ENCODE data around the gene NAT14.
A peak's percentile ranks its signal among the peaks of the same experiment; 100 is the strongest.
"Not testable (repeated sequence)": the region's sequence is repeated elsewhere in the genome, so short reads cannot be mapped to it uniquely, and the experiment has no call there.

NAT14 gene

GRCh38 chr19:55486971-55487923 is 2.3 kb downstream of the NAT14 start:
- DNase-seq (ENCODE audit: low read depth, low spot score): peak; percentile 97

DNA sequence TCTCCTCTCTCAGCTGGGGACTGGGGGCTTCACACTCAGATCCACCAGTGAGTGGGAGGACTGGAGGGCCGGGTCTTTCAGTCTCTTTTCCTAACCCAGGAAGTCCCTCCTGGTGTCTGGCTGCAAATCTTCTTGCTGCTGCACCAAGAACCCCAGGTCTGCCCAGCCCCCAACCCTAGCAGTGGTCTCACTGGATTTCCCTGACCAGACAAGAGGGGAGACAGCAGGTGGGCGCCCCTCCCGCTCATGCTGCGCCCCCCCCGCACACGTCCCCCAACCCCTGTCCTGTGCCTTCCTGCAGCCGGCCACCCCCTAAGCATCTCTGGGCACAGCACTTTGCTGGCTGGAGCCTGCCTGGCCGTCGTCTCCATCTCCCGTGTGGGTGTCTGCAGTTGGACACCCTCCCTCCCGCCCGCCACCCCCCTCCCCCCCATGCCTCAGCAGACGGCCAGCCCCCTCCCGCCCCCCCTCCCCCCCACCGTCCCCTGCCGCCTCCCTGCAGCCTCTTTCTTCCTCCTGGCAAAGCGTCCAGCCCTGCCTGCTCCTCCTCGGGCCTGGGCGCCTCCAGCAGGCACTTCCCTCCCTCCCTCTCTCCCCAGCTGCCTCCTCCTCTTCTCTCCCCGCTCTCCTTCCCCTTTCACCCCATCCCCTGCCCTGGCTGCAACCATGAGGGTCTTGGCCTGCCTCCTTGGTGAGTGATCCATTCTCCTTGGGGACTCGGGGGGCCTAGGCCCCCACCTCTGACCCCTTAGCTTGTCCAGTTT is 3.1 kb downstream of the NAT14 start, which contains the start of gene SSC5D:
SSC5D (plus strand) TSS at position 513 of the 764 bp plus-strand sequence; CDS start at position 667, 154 bp downstream.
- DNase-seq (ENCODE audit: low read depth, low spot score): peak; percentile 71

GRCh38 chr19:55488986-55489710 is 4.2 kb downstream of the NAT14 start:
- DNase-seq (ENCODE audit: low read depth, low spot score): peak; percentile 49

DNA sequence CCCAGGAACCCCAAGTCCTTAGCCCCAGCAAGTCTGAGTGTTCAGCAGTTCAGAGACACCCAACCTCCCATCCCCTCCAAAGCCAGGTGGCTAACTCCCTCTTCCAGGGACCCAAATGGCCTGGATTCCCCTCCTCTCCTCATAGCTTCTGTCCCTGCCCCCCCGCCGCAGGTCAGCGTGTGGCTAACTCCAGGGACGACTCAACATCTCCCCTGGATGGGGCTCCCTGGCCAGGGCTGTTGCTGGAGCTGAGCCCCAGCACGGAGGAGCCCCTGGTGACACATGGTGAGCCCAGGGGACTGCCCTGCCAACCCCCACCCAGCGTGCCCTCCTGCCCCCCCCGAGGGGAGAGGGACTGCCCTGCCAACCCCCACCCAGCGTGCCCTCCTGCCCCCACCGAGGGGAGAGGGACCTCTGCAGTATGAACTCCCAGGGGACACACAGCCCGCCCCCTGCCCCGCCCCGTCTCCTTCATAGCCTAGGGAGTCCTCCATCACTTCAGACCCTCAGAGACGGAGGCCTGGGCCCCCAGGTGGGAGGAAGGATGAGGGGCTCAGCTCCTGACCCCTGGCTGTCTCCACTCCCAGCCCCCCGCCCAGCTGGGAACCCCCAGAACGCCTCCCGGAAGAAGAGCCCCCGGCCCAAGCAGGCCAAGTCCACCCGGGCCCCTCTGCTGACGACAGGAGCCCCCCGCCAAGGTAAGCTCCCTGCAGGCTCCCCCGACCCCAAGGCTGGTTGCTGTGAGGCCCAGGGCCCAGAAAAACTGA is 4.9 kb downstream of the NAT14 start:
- DNase-seq (ENCODE audit: low read depth, low spot score): no peak

DNA sequence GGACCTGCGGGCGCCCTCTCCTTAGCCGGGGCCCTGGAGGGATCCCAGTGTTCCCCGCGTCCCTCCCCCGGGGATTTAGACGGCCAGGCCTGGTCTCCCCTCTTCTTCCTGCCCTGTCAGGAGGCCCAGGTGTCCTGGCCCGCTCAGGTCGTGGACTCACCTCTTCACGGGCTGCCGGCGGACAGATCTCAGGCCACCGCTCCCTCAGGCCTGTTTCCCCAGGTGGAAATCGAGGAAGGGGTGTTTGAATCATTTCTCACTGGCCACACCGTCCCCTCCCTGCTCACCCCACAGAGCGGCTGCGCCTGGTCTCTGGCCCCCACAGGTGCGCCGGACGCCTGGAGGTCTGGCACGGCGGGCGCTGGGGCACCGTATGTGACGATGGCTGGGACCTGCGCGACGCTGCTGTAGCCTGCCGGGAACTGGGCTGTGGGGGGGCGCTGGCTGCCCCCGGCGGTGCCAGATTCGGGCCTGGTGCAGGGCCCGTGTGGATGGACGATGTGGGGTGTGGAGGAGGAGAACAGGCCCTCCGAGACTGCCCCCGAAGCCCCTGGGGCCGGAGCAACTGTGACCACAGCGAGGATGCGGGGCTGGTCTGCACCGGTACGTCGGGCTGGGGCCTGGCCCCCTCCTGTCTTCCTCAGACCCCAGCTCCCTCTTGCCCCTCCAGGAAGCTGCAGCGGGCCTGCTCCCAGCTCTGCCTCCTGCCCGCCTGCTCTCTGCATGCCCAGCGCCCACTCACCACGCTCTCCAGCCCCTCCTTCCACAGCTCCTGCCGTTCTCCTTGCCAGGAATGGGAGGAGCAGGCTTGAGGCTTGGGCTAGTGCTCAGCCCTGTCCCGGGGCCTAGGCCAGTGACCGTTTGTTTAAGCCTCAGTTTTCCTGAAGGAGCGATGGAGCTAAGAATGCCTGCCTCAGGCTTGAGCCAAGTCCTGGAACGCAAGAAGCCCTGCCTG is 5.8 kb downstream of the NAT14 start:
- DNase-seq (ENCODE audit: low read depth, low spot score): peak; percentile 54

- no peak for DNase-seq (ENCODE audit: low read depth, low spot score)
Observed at GRCh38 chr19:55491546-55492360, 6.8 kb downstream of the NAT14 start.

GRCh38 chr19:55492362-55492944 is 7.5 kb downstream of the NAT14 start:
- DNase-seq (ENCODE audit: low read depth, low spot score): no peak

- no peak for DNase-seq (ENCODE audit: low read depth, low spot score)
Observed at GRCh38 chr19:55493052-55493644, 8.2 kb downstream of the NAT14 start.

- no peak for DNase-seq (ENCODE audit: low read depth, low spot score)
Observed at GRCh38 chr19:55493645-55494171, 8.7 kb downstream of the NAT14 start.

GRCh38 chr19:55494172-55494761 is 9.3 kb downstream of the NAT14 start:
- no peak for DNase-seq (ENCODE audit: low read depth, low spot score)

GRCh38 chr19:55495646-55496349 is 10.8 kb downstream of the NAT14 start:
- DNase-seq (ENCODE audit: low read depth, low spot score): no peak

- not testable (repeated sequence) for DNase-seq (ENCODE audit: low read depth, low spot score)
Observed at GRCh38 chr19:55496820-55497219, 11.8 kb downstream of the NAT14 start.

- DNase-seq (ENCODE audit: low read depth, low spot score): no peak
Observed at GRCh38 chr19:55497763-55498162, 12.8 kb downstream of the NAT14 start.

DNA sequence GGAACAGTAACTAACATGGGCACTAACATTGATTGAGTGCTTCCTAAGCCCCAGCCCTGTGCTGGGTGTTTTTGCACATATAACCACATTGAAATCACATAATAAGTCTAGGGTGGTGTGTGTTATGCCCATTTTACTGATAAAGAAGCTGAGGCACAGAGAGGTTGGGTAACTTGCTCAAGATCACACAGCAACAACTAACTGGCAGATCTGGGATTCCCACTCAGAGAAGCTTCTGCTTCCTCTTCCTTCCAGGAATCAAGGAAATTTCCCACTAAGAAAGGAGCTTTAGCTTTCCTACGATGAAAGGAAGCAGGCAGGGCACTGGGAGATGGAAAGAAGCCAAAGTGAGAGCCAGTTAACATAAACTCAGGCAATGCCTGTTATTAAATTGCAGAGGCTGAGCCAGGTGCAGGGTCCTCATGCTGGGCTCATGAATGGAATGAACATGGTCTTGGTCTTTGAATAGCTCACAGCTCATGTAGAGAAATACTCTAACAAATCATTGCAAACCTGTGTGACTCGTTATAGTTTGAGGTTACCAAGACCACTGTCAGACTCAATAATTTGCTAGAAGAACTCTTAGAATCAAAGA is 13.4 kb downstream of the NAT14 start:
- DNase-seq (ENCODE audit: low read depth, low spot score): no peak

DNA sequence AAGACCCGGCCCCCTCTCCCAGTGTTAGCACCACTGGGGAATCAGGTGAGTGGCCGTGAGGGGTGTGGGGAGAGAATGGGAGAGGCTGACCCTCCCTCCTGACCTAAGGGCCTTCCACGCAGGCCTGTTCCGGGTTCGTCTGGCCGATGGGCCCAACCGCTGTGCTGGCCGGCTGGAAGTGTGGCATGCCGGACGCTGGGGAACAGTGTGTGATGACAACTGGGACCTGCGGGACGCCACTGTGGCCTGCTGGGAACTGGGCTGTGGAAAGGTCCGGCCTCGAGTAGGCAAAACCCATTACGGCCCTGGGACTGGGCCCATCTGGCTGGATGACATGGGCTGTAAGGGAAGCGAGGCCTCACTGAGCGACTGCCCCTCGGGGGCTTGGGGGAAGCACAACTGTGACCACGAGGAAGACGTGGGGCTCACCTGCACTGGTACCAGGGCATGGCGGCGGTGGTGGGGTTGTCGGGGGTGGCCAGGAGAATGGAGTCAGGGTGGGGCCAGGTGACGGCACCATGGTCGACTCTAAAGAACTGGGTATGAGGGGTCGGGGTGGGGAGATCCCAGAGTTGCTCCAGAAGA is 15.5 kb downstream of the NAT14 start:
- DNase-seq (ENCODE audit: low read depth, low spot score): no peak

All from astrocyte of the hippocampus (primary cell).